HCT116 (cell line): ENCODE data around the gene MORC1. TPM values are rescaled to one million over a fixed set of nuclear protein-coding genes. Genes with fewer than 3 reads are reported as not detected.

Experiments
- ATAC-seq: fragments of 200-7000 bp; cut with Tn5 transposase; 2 replicates; pipeline ENCODE4 v1.9.1; 2020; ENCODE audit warnings: mild to moderate bottlenecking, moderate library complexity
- BruUV-seq: library from RNA; stranded (reverse); fragments of 400-500 nt; replicated peaks from 2 replicates; lab custom pipeline; 2021; lab: Mats Ljungman, UMichigan
- CTCF ChIA-PET: fragments of 300-600 bp; sonication (Branson Sonifier 250); formaldehyde crosslinking; loops from one replicate; lab custom pipeline; 2021; ENCODE audit warnings: antibody characterized with exemption; lab: Charles Lee
- POLR2A ChIA-PET: fragments of 300-600, 350-600 bp; sonication (Branson Sonifier 250); formaldehyde crosslinking; loops from one replicate; lab custom pipeline; 2021; ENCODE audit warnings: antibody characterized with exemption; lab: Charles Lee
- RAD21 ChIA-PET, 2 experiments: fragments of 300-600 bp; sonication (Branson Sonifier 250); formaldehyde crosslinking; loops; one replicate each; lab custom pipeline; 2023; ENCODE audit warnings: low total read pairs in 2 of 2; ENCODE audit not compliant: uncharacterized antibody in 2 of 2, unreplicated experiment in 2 of 2, low non-redundant PET in 1 of 2; lab: Charles Lee
- DNase-seq: peaks from one replicate; pipeline ENCODE4 v3.0.0-alpha.2; 2010; ENCODE audit warnings: low read depth, low spot score
- H2AFZ ChIP-seq: fragments of 200-600 bp; shearing (Covaris generic), sonication (generic); 2 replicates; pipeline ENCODE4 v1.6.1; 2017; ENCODE audit warnings: low read depth, mixed run types, mixed read lengths, antibody characterized with exemption, low read length; ENCODE audit not compliant: poor library complexity, severe bottlenecking
- H3K27ac ChIP-seq: 2 replicates; pipeline ENCODE4 v1.5.1; 2012; ENCODE audit warnings: low read depth, low read length
- H3K27me3 ChIP-seq: fragments of 200-600 bp; sonication (generic); 2 replicates; pipeline ENCODE4 v1.6.1; 2016; ENCODE audit warnings: mixed run types, low read length, mixed read lengths; ENCODE audit not compliant: insufficient read depth
- H3K36me3 ChIP-seq, 2 experiments: fragments of 200-500 bp in 1 of 2; fragments of 200-600 bp in 1 of 2; sonication (Bioruptor generic) in 1 of 2; sonication (generic) in 1 of 2; 2 replicates each; pipeline versions ENCODE4 v1.5.1 to v1.6.1; 2014 to 2016; ENCODE audit warnings: low read length in 2 of 2, inconsistent platforms in 1 of 2, mixed read lengths in 1 of 2, mixed run types in 1 of 2; ENCODE audit not compliant: insufficient read depth in 2 of 2, control insufficient read depth in 1 of 2
- H3K4me1 ChIP-seq, 2 experiments: fragments of 200-600 bp in 1 of 2; sonication (generic) in 1 of 2; 2 replicates each; pipeline versions ENCODE4 v1.5.1 to v1.6.1; 2012 to 2017; ENCODE audit warnings: low read length in 2 of 2, inconsistent platforms in 1 of 2, mild to moderate bottlenecking in 1 of 2, mixed read lengths in 1 of 2, mixed run types in 1 of 2, moderate library complexity in 1 of 2; ENCODE audit not compliant: insufficient read depth in 2 of 2, control insufficient read depth in 1 of 2
- H3K4me2 ChIP-seq: fragments of 200-600 bp; sonication (generic); 2 replicates; pipeline ENCODE4 v1.6.1; 2017; ENCODE audit warnings: mixed run types, low read length, mixed read lengths
- H3K4me3 ChIP-seq, 2 experiments: fragments of 200-600 bp in 1 of 2; sonication (generic) in 1 of 2; replicated peaks in 1 of 2; 2 replicates each; pipeline ENCODE4 v1.5.1; 2011 to 2016; ENCODE audit warnings: low read length in 2 of 2, control low read depth in 1 of 2, low read depth in 1 of 2, mild to moderate bottlenecking in 1 of 2, mixed read lengths in 1 of 2, mixed run types in 1 of 2
- H3K79me2 ChIP-seq: fragments of 200-600 bp; sonication (generic); 2 replicates; pipeline ENCODE4 v1.6.1; 2017; ENCODE audit warnings: mild to moderate bottlenecking, mixed run types, low read length, moderate library complexity, mixed read lengths; ENCODE audit not compliant: insufficient read depth
- H3K9ac ChIP-seq: fragments of 200-600 bp; sonication (generic); 2 replicates; pipeline ENCODE4 v1.6.1; 2016; ENCODE audit warnings: low read length, mixed read lengths
- H3K9me2 ChIP-seq: fragments of 200-600 bp; sonication (generic), shearing (Covaris generic); 2 replicates; pipeline ENCODE4 v1.6.1; 2017; ENCODE audit warnings: mixed run types, mild to moderate bottlenecking, moderate library complexity; ENCODE audit not compliant: insufficient read depth
- H3K9me3 ChIP-seq, 2 experiments: fragments of 200-500 bp in 1 of 2; fragments of 200-600 bp in 1 of 2; sonication (Bioruptor generic) in 1 of 2; sonication (generic) in 1 of 2; 2 replicates each; pipeline ENCODE4 v1.6.1; 2014 to 2017; ENCODE audit warnings: low read length in 2 of 2, mixed read lengths in 2 of 2, inconsistent platforms in 1 of 2, low read depth in 1 of 2, mild to moderate bottlenecking in 1 of 2, mixed run types in 1 of 2, moderate library complexity in 1 of 2; ENCODE audit not compliant: control insufficient read depth in 1 of 2, insufficient read depth in 1 of 2
- H4K20me1 ChIP-seq: fragments of 200-600 bp; sonication (generic), shearing (Covaris generic); 2 replicates; pipeline ENCODE4 v1.6.1; 2017; ENCODE audit warnings: mixed run types, mild to moderate bottlenecking, moderate library complexity; ENCODE audit not compliant: insufficient read depth
- CBX3 ChIP-seq: IDR thresholded peaks from 2 replicates; pipeline ENCODE4 v1.6.1; 2012; ENCODE audit warnings: low read depth
- EGR1 ChIP-seq: IDR thresholded peaks from 2 replicates; pipeline ENCODE4 v1.6.1; 2012; ENCODE audit warnings: low read depth
- EZH2 ChIP-seq: fragments of 200-600 bp; sonication (generic); IDR thresholded peaks from 2 replicates; pipeline ENCODE4 v1.6.1; 2017; ENCODE audit warnings: antibody characterized with exemption, mixed run types
- POLR2A ChIP-seq: IDR thresholded peaks from 2 replicates; pipeline ENCODE4 v1.7.0; 2011; ENCODE audit warnings: borderline replicate concordance; ENCODE audit not compliant: insufficient read depth, insufficient read length; ENCODE audit errors: extremely low read depth
- POLR2AphosphoS5 ChIP-seq: IDR thresholded peaks from 2 replicates; pipeline ENCODE4 v1.6.1; 2011; ENCODE audit warnings: mild to moderate bottlenecking, low read depth, low read length, moderate library complexity
- RAD21 ChIP-seq: IDR thresholded peaks from 2 replicates; pipeline ENCODE4 v1.6.1; 2012; ENCODE audit warnings: low read depth, mild to moderate bottlenecking
- SIN3A ChIP-seq: IDR thresholded peaks from 2 replicates; pipeline ENCODE4 v1.6.1; 2012; ENCODE audit warnings: low read depth
- TCF7L2 ChIP-seq: IDR thresholded peaks from 2 replicates; pipeline ENCODE4 v1.7.0; 2011; ENCODE audit warnings: borderline replicate concordance, inconsistent platforms; ENCODE audit not compliant: insufficient read depth, insufficient read length; ENCODE audit errors: extremely low read depth
- ZFX ChIP-seq: fragments of 450-650 bp; IDR thresholded peaks from 2 replicates; pipeline ENCODE4 v1.6.1; 2017
- ZNF274 ChIP-seq: fragments of 200-500 bp; sonication (Bioruptor generic); IDR thresholded peaks from 2 replicates; pipeline ENCODE4 v1.6.1; 2014; ENCODE audit warnings: mild to moderate bottlenecking, low read depth, low read length, inconsistent platforms
- intact Hi-C: fragments of 100-400 bp; cut with micrococcal nuclease; formaldehyde crosslinking; loops from 2 replicates; pipeline ENCODE4 v1.10.0; 2022
- total RNA-seq: library from RNA; stranded (reverse); gene quantifications from one replicate; pipeline ENCODE4 v1.2.1, GENCODE V29; 2021; ENCODE audit not compliant: unreplicated experiment
- TF ChIP-seq, protein P1 (sequence below), 3 experiments: fragments of 200-600 bp in 1 of 3; sonication (generic) in 1 of 3; IDR thresholded peaks in 2 of 3; conservative IDR thresholded peaks in 1 of 3; 2 replicates each; pipeline ENCODE4 v1.5.1; 2012 to 2017; ENCODE audit warnings: low read depth in 2 of 3, low read length in 2 of 3, antibody characterized with exemption in 1 of 3, borderline replicate concordance in 1 of 3, control low read depth in 1 of 3, mild to moderate bottlenecking in 1 of 3, mixed read lengths in 1 of 3, mixed run types in 1 of 3, moderate library complexity in 1 of 3; ENCODE audit not compliant: insufficient read depth in 1 of 3
- TF ChIP-seq, protein P2 (sequence below): IDR thresholded peaks from 2 replicates; pipeline ENCODE4 v1.6.1; 2011; ENCODE audit warnings: mild to moderate bottlenecking, low read length, moderate library complexity; ENCODE audit not compliant: insufficient replicate concordance; ENCODE audit errors: extremely low read depth
- TF ChIP-seq, protein P3 (sequence below): IDR thresholded peaks from 2 replicates; pipeline ENCODE4 v1.6.1; 2012

MORC1 gene
- total RNA-seq, 1 experiment from 2014 or later = not detected

DNA sequence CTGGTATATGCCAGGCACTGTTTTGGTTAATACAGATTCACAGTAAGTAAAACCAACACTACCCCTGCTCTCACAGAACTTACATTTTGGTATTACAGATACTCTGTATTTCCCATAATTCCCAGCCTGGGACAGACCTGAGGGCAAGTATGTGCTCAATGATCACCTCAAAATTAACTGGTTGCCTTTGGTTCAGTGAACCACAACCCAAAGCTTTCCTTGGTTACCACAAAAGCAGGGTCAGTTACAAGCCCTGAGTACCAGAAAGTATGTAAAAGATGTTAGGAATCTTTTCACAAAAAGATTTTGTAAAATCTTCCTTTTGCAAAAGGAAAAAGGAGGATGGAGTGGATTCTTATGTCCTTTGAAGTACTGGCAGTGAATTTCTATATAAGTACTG lies 92.0 kb downstream of the MORC1 start (continued):
- TF ChIP-seq, protein P1, sequence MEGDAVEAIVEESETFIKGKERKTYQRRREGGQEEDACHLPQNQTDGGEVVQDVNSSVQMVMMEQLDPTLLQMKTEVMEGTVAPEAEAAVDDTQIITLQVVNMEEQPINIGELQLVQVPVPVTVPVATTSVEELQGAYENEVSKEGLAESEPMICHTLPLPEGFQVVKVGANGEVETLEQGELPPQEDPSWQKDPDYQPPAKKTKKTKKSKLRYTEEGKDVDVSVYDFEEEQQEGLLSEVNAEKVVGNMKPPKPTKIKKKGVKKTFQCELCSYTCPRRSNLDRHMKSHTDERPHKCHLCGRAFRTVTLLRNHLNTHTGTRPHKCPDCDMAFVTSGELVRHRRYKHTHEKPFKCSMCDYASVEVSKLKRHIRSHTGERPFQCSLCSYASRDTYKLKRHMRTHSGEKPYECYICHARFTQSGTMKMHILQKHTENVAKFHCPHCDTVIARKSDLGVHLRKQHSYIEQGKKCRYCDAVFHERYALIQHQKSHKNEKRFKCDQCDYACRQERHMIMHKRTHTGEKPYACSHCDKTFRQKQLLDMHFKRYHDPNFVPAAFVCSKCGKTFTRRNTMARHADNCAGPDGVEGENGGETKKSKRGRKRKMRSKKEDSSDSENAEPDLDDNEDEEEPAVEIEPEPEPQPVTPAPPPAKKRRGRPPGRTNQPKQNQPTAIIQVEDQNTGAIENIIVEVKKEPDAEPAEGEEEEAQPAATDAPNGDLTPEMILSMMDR (IDR thresholded peaks at IDR 0.05 in 2 of 3, conservative IDR thresholded peaks at IDR 0.05 in 1 of 3; ENCODE audit: borderline replicate concordance in 1 of 3, insufficient read depth in 1 of 3, low read depth in 2 of 3, low read length in 2 of 3) = no peak
- TF ChIP-seq ZNF274 (no peak), EGR1 (no peak), ZFX (no peak)
- TF ChIP-seq, protein P2, sequence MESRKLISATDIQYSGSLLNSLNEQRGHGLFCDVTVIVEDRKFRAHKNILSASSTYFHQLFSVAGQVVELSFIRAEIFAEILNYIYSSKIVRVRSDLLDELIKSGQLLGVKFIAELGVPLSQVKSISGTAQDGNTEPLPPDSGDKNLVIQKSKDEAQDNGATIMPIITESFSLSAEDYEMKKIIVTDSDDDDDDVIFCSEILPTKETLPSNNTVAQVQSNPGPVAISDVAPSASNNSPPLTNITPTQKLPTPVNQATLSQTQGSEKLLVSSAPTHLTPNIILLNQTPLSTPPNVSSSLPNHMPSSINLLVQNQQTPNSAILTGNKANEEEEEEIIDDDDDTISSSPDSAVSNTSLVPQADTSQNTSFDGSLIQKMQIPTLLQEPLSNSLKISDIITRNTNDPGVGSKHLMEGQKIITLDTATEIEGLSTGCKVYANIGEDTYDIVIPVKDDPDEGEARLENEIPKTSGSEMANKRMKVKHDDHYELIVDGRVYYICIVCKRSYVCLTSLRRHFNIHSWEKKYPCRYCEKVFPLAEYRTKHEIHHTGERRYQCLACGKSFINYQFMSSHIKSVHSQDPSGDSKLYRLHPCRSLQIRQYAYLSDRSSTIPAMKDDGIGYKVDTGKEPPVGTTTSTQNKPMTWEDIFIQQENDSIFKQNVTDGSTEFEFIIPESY = no peak

DNA sequence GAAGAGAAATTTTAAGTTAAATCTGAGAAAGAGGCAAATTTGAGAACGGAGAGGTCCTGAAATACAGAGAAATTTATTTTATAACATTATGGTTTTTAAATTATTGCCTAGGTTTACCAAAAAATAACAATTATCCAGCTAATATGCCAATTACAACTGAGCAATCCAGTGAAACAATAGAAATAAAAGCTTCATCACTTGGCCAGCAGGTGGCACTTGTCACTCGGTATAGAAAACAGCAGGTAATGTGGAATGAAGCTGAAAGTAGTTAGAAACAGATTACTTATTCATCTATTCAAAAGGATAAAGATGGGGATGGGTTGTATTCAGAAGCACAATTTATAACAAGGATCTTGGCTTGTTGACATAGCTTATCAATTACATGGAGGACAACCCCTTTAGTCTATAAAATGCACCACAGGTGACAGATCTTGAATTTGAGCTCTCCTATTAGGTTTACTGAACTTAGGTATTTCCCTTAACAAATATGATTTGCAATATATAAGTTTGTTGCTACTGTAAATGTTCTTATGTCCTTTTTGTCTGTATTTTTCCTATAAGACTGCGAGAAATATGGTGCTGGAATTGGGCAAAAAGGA lies 94.2 kb downstream of the MORC1 start:
- peak; percentile 27 for DNase-seq
- POLR2A ChIA-PET = no interaction called here
- intact Hi-C loops = loop anchor here (1.0 to 10.0 kb wide), 2 partner anchors 59 to 201 kb away; no protein-coding TSS in a partner anchor
- TF ChIP-seq POLR2AphosphoS5 (no peak), CBX3 (no peak), TCF7L2 (no peak), EZH2 (no peak), SIN3A (no peak), POLR2A (no peak), RAD21 (peak; percentile 68)
- TF ChIP-seq, protein P1 (IDR thresholded peaks at IDR 0.05 in 2 of 3, conservative IDR thresholded peaks at IDR 0.05 in 1 of 3; ENCODE audit: borderline replicate concordance in 1 of 3, insufficient read depth in 1 of 3, low read depth in 2 of 3, low read length in 2 of 3) = peak; percentile 64 to 83 (median 67); a peak in 5 of 6 replicates
- TF ChIP-seq, protein P3, sequence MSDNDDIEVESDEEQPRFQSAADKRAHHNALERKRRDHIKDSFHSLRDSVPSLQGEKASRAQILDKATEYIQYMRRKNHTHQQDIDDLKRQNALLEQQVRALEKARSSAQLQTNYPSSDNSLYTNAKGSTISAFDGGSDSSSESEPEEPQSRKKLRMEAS = no peak

More for the DNA sequence above, 94.2 kb downstream of the MORC1 start:
- Histone ChIP-seq H2AFZ (peak overlapping the region; percentile 28), H3K4me1 (no peaks in the 10 kb centered on the region), H3K9ac (no peak overlapping the region), H3K27me3 (no peaks in the 10 kb centered on the region), H3K9me2 (no peaks in the 10 kb centered on the region), H3K9me3 (no peaks in the 10 kb centered on the region), H3K36me3 (no peaks in the 10 kb centered on the region), H3K27ac (no peak overlapping the region), H3K4me2 (no peak overlapping the region), H4K20me1 (no peaks in the 10 kb centered on the region), H3K79me2 (no peaks in the 10 kb centered on the region), H3K4me3 (no peak overlapping the region)
- BruUV-seq = no TSS peak
- peak; percentile 81 for ATAC-seq
- CTCF ChIA-PET = interaction anchor here (0.6 to 1.9 kb wide), 30 partner anchors 8 to 375 kb away, joined by 3 to 36 read pairs (median 4); no protein-coding TSS in a partner anchor
- RAD21 ChIA-PET = interaction anchor here (0.7 to 1.1 kb wide), 6 partner anchors 47 to 200 kb away, joined by 3 to 8 read pairs (median 3); no protein-coding TSS in a partner anchor
